Liver (tissue), 9 donors: ENCODE measurements around the gene FPR1. TPM values are rescaled to one million over a fixed set of nuclear protein-coding genes. Genes with fewer than 3 reads are reported as not detected.

ENCODE experiments used
- DNase-seq: peaks from one replicate; pipeline ENCODE4 v3.0.0-alpha.2; 2017; ENCODE audit warnings: low spot score
- H3K27ac ChIP-seq, 2 donors: one replicate each; pipeline ENCODE4 v1.7.0; 2013; ENCODE audit warnings: inconsistent platforms in 2 of 2, low read length in 2 of 2, control low read depth in 1 of 2, low read depth in 1 of 2, mild to moderate bottlenecking in 1 of 2
- H3K27me3 ChIP-seq, 4 donors: one replicate each; pipeline versions ENCODE4 v1.6.1 to v1.7.0; 2013; ENCODE audit warnings: low read length in 3 of 4, inconsistent platforms in 1 of 4, mild to moderate bottlenecking in 1 of 4, moderate library complexity in 1 of 4; ENCODE audit not compliant: control insufficient read depth in 4 of 4, insufficient read depth in 4 of 4
- H3K36me3 ChIP-seq, 4 donors: one replicate each; pipeline versions ENCODE4 v1.6.1 to v1.7.0; 2013; ENCODE audit warnings: low read length in 3 of 4, mild to moderate bottlenecking in 3 of 4, low read depth in 1 of 4, moderate library complexity in 1 of 4; ENCODE audit not compliant: control insufficient read depth in 4 of 4, insufficient read depth in 3 of 4
- H3K4me1 ChIP-seq, 4 donors: one replicate each; pipeline versions ENCODE4 v1.6.1 to v1.7.0; 2013; ENCODE audit warnings: low read length in 3 of 4, mild to moderate bottlenecking in 3 of 4, moderate library complexity in 1 of 4; ENCODE audit not compliant: control insufficient read depth in 4 of 4, insufficient read depth in 4 of 4
- H3K4me3 ChIP-seq, 3 donors: one replicate each; pipeline versions ENCODE4 v1.6.1 to v1.7.0; 2013; ENCODE audit warnings: low read length in 3 of 3, control low read depth in 1 of 3, low read depth in 1 of 3, mild to moderate bottlenecking in 1 of 3
- H3K9ac ChIP-seq, 2 donors: one replicate each; pipeline ENCODE4 v1.7.0; 2013; ENCODE audit warnings: low read length in 2 of 2, mild to moderate bottlenecking in 2 of 2, moderate library complexity in 2 of 2, control low read depth in 1 of 2, low read depth in 1 of 2
- H3K9me3 ChIP-seq, 4 donors: one replicate each; pipeline versions ENCODE4 v1.6.1 to v1.7.0; 2013; ENCODE audit warnings: low read length in 3 of 4; ENCODE audit not compliant: control insufficient read depth in 4 of 4
- EGR1 ChIP-seq, 2 donors: IDR thresholded peaks; 2 replicates each; pipeline ENCODE4 v1.6.1; 2016 to 2018; ENCODE audit warnings: antibody characterized with exemption in 2 of 2, low read depth in 2 of 2
- FOXA1 ChIP-seq: IDR thresholded peaks from 2 replicates; pipeline ENCODE4 v1.6.1; 2016; ENCODE audit warnings: antibody characterized with exemption
- FOXA2 ChIP-seq: IDR thresholded peaks from 2 replicates; pipeline ENCODE4 v1.6.1; 2016; ENCODE audit warnings: antibody characterized with exemption
- GABPA ChIP-seq, 2 donors: IDR thresholded peaks in 1 of 2; conservative IDR thresholded peaks in 1 of 2; 2 replicates each; pipeline ENCODE4 v1.6.1; 2016; ENCODE audit warnings: antibody characterized with exemption in 2 of 2, mild to moderate bottlenecking in 1 of 2, moderate library complexity in 1 of 2
- HNF4A ChIP-seq, 2 donors: conservative IDR thresholded peaks; 2 replicates each; pipeline ENCODE4 v1.6.1; 2016; ENCODE audit warnings: antibody characterized with exemption in 2 of 2, mild to moderate bottlenecking in 2 of 2
- HNF4G ChIP-seq: IDR thresholded peaks from 2 replicates; pipeline ENCODE4 v1.6.1; 2016; ENCODE audit warnings: antibody characterized with exemption
- JUND ChIP-seq, 2 donors: IDR thresholded peaks; 2 replicates each; pipeline ENCODE4 v1.6.1; 2016; ENCODE audit warnings: antibody characterized with exemption in 2 of 2
- NR2F2 ChIP-seq: IDR thresholded peaks from 2 replicates; pipeline ENCODE4 v1.6.1; 2016; ENCODE audit warnings: antibody characterized with exemption
- RAD21 ChIP-seq, 2 donors: IDR thresholded peaks; 2 replicates each; pipeline ENCODE4 v1.6.1; 2016; ENCODE audit warnings: antibody characterized with exemption in 2 of 2, mild to moderate bottlenecking in 2 of 2
- RXRA ChIP-seq, 2 donors: IDR thresholded peaks; 2 replicates each; pipeline ENCODE4 v1.6.1; 2017 to 2018; ENCODE audit warnings: antibody characterized with exemption in 2 of 2, mild to moderate bottlenecking in 1 of 2
- SP1 ChIP-seq: IDR thresholded peaks from 2 replicates; pipeline ENCODE4 v1.6.1; 2018; ENCODE audit warnings: antibody characterized with exemption, mild to moderate bottlenecking
- TAF1 ChIP-seq: conservative IDR thresholded peaks from 2 replicates; pipeline ENCODE4 v1.6.1; 2016; ENCODE audit warnings: antibody characterized with exemption, mild to moderate bottlenecking
- YY1 ChIP-seq: IDR thresholded peaks from 2 replicates; pipeline ENCODE4 v1.6.1; 2016; ENCODE audit warnings: antibody characterized with exemption, mild to moderate bottlenecking
- WGBS: extraction: QIAGEN DNeasy Blood & Tissue Kit; methylation state at CpG from one replicate; pipeline ENCODE4 v1.1.7; 2013; 5-methylcytosine and 5-hydroxymethylcytosine counted together
- polyA plus RNA-seq, 2 donors: library from polyadenylated mRNA; stranded (reverse) in 1 of 2; unstranded in 1 of 2; fragments of 200-250 nt in 1 of 2; fragments of >200 nt in 1 of 2; fragmentation: Nextera tagmentation in 1 of 2; extraction: Ambion mirVana in 1 of 2; gene quantifications; one replicate each; pipeline versions ENCODE4 v1.2.1 to v1.2.3, GENCODE V29; 2013 to 2015
- total RNA-seq, 2 donors: library from RNA; depleted of rRNA; stranded (reverse); fragments of >200 nt; gene quantifications; one replicate each; pipeline ENCODE4 v1.2.3, GENCODE V29; 2014
- TF ChIP-seq, protein P1 (sequence below): IDR thresholded peaks from 2 replicates; pipeline ENCODE4 v1.6.1; 2016; ENCODE audit warnings: antibody characterized with exemption
- TF ChIP-seq, protein P2 (sequence below): IDR thresholded peaks from 2 replicates; pipeline ENCODE4 v1.6.1; 2016; ENCODE audit warnings: antibody characterized with exemption, mild to moderate bottlenecking
- TF ChIP-seq, protein P3 (sequence below): IDR thresholded peaks from 2 replicates; pipeline ENCODE4 v1.6.1; 2016; ENCODE audit warnings: antibody characterized with exemption
- TF ChIP-seq, protein P4 (sequence below): IDR thresholded peaks from 2 replicates; pipeline ENCODE4 v1.6.1; 2016; ENCODE audit warnings: antibody characterized with exemption
- TF ChIP-seq, protein P5 (sequence below): fragments of 150-350 bp; IDR thresholded peaks from 2 replicates; pipeline ENCODE4 v1.5.1; 2017; ENCODE audit warnings: improper control_type of control experiment, low read depth, low read length; ENCODE audit not compliant: missing input control
- donor health status: healthy.
- donor health status: healthy.
- donor health status: healthy.
- donor health status: healthy.
- donor health status: healthy.

The FPR1 gene
- total and polyA plus RNA-seq, 4 donors, result 2.7 to 17.0 (median 8.1) TPM

DNA sequence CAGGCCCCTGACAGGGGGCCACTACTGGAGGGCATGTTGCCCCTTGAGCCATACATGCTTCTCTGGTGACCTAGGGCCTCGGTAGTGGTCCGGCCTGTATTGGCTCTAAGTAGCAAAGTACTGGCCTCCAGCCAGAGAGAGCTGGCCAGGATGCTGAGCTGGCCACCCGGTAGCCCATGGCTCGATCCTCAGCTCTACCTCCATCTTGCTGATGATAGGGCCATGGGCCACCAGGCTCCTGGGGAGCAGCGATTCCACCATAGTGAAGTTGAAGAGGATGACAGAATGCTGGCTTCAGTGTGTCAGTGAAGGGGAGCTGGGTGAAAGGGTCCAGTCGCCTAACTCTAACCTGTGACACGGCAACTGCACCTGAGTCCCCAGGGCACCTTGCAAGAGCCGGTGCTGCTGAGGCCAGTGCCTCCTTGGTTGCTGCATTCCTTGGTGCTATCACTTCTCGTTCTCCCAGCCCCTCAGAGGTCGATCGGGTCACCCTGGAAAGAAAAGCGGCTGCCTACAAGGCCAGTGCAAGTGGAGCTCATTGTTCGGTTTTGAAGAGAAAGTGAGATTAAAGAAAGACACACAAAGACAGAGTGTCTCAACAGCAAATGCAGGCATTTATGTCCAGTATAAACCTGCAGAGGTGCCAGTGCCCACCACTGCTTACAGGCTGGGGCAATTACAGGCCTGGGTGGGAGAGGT is 48.2 kb upstream of the FPR1 start:
- peaks cover 0 to 7% (median 1%) of the 10 kb centered on the region in 4 donors for H3K4me1 ChIP-seq
- H3K4me3 ChIP-seq, result peak overlapping the region in 1 of 3 donors; percentile 3
- peaks cover 3 to 19% (median 5%) of the 10 kb centered on the region in 4 donors for H3K9me3 ChIP-seq
- 69% methylated on average over 13 of the region's 13 CpGs for WGBS
- no peak for DNase-seq
- TF ChIP-seq JUND (IDR thresholded peaks at IDR 0.05) (no peak), TAF1 (no peak)
- TF ChIP-seq, protein P1, sequence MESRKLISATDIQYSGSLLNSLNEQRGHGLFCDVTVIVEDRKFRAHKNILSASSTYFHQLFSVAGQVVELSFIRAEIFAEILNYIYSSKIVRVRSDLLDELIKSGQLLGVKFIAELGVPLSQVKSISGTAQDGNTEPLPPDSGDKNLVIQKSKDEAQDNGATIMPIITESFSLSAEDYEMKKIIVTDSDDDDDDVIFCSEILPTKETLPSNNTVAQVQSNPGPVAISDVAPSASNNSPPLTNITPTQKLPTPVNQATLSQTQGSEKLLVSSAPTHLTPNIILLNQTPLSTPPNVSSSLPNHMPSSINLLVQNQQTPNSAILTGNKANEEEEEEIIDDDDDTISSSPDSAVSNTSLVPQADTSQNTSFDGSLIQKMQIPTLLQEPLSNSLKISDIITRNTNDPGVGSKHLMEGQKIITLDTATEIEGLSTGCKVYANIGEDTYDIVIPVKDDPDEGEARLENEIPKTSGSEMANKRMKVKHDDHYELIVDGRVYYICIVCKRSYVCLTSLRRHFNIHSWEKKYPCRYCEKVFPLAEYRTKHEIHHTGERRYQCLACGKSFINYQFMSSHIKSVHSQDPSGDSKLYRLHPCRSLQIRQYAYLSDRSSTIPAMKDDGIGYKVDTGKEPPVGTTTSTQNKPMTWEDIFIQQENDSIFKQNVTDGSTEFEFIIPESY, result no peak
- no peaks in the 10 kb centered on the region for H3K36me3 ChIP-seq
- peak overlapping the region; percentile 58 to 81 for H3K27ac ChIP-seq
- H3K27me3 ChIP-seq, result no peaks in the 10 kb centered on the region
- H3K9ac ChIP-seq, result no peak overlapping the region

DNA sequence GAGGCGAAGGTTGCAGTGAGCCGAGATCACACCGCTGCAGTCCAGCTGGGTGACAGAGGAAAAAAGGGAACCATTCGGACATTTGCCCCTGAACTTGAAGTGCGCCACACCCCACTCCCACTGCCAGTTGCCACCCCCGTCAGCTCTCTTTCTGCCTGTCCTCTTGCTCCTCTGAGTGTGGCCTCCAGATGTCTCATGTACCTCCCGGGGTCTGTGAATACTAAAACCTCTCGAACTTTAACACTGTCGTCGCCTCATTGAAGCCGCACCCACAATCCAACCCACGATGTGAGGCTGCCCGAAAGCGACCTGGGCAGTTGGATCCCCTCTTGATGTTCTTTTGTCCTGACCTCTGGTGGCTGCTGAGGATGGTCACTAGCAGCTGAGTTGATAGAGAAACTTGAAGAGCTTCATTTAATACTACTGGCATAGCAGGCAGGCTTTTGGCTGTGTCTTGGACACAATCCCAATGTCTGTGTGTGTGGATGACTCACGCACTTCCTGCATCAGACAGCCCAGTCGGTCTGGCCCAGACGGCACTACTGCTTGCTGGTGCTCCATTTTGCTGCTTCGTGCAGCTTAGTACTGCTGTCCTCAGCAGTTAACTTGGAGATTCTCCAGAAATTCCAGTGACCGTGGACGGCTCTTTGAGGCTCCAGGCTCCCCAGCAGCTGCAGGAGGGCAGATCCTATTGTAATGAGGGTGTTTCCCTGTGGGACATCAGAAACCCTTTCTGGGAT is 47.5 kb upstream of the FPR1 start:
- peaks cover 0 to 7% (median 1%) of the 10 kb centered on the region in 4 donors for H3K4me1 ChIP-seq
- peak in 1 of 2 donors; percentile 33 for TF ChIP-seq RAD21 (IDR thresholded peaks at IDR 0.05)
- no peak for TF ChIP-seq FOXA2
- TF ChIP-seq YY1, result peak; percentile 73
- TF ChIP-seq, protein P2, sequence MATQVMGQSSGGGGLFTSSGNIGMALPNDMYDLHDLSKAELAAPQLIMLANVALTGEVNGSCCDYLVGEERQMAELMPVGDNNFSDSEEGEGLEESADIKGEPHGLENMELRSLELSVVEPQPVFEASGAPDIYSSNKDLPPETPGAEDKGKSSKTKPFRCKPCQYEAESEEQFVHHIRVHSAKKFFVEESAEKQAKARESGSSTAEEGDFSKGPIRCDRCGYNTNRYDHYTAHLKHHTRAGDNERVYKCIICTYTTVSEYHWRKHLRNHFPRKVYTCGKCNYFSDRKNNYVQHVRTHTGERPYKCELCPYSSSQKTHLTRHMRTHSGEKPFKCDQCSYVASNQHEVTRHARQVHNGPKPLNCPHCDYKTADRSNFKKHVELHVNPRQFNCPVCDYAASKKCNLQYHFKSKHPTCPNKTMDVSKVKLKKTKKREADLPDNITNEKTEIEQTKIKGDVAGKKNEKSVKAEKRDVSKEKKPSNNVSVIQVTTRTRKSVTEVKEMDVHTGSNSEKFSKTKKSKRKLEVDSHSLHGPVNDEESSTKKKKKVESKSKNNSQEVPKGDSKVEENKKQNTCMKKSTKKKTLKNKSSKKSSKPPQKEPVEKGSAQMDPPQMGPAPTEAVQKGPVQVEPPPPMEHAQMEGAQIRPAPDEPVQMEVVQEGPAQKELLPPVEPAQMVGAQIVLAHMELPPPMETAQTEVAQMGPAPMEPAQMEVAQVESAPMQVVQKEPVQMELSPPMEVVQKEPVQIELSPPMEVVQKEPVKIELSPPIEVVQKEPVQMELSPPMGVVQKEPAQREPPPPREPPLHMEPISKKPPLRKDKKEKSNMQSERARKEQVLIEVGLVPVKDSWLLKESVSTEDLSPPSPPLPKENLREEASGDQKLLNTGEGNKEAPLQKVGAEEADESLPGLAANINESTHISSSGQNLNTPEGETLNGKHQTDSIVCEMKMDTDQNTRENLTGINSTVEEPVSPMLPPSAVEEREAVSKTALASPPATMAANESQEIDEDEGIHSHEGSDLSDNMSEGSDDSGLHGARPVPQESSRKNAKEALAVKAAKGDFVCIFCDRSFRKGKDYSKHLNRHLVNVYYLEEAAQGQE, result no peak
- peak; percentile 58 for TF ChIP-seq SP1
- no peak for TF ChIP-seq EGR1 (IDR thresholded peaks at IDR 0.05; ENCODE audit: low read depth in 2 of 2)
- TF ChIP-seq HNF4A (conservative IDR thresholded peaks at IDR 0.05), result no peak
- TF ChIP-seq, protein P3, sequence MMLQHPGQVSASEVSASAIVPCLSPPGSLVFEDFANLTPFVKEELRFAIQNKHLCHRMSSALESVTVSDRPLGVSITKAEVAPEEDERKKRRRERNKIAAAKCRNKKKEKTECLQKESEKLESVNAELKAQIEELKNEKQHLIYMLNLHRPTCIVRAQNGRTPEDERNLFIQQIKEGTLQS, result no peak
- peak; percentile 94 to 96 for TF ChIP-seq JUND (IDR thresholded peaks at IDR 0.05)
- TF ChIP-seq, protein P1, result no peak
- TF ChIP-seq GABPA (IDR thresholded peaks at IDR 0.05 in 1 of 2, conservative IDR thresholded peaks at IDR 0.05 in 1 of 2), result no peak
- TF ChIP-seq NR2F2, result peak; percentile 71
- TF ChIP-seq, protein P4, sequence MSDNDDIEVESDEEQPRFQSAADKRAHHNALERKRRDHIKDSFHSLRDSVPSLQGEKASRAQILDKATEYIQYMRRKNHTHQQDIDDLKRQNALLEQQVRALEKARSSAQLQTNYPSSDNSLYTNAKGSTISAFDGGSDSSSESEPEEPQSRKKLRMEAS, result no peak
- no peak for TF ChIP-seq FOXA1
- peak in 1 of 2 donors; percentile 8 for TF ChIP-seq RXRA (IDR thresholded peaks at IDR 0.05)
- TF ChIP-seq TAF1, result no peak
- TF ChIP-seq, protein P5, sequence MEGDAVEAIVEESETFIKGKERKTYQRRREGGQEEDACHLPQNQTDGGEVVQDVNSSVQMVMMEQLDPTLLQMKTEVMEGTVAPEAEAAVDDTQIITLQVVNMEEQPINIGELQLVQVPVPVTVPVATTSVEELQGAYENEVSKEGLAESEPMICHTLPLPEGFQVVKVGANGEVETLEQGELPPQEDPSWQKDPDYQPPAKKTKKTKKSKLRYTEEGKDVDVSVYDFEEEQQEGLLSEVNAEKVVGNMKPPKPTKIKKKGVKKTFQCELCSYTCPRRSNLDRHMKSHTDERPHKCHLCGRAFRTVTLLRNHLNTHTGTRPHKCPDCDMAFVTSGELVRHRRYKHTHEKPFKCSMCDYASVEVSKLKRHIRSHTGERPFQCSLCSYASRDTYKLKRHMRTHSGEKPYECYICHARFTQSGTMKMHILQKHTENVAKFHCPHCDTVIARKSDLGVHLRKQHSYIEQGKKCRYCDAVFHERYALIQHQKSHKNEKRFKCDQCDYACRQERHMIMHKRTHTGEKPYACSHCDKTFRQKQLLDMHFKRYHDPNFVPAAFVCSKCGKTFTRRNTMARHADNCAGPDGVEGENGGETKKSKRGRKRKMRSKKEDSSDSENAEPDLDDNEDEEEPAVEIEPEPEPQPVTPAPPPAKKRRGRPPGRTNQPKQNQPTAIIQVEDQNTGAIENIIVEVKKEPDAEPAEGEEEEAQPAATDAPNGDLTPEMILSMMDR, result no peak
- TF ChIP-seq HNF4G, result no peak
- no peaks in the 10 kb centered on the region for H3K27me3 ChIP-seq
- no peak overlapping the region for H3K4me3 ChIP-seq
- WGBS, result 70% methylated on average over 20 of the region's 20 CpGs
- peak overlapping the region; percentile 63 to 81 for H3K27ac ChIP-seq
- peak overlapping the region in 1 of 2 donors; percentile 33 for H3K9ac ChIP-seq
- no peak for DNase-seq
- H3K36me3 ChIP-seq, result no peaks in the 10 kb centered on the region
- H3K9me3 ChIP-seq, result peaks cover 3 to 19% (median 5%) of the 10 kb centered on the region in 4 donors
